ENCODE measurements around the gene TMEM184A.
"Not testable (repeated sequence)": the region's sequence is repeated elsewhere in the genome, so short reads cannot be mapped to it uniquely, and the experiment has no call there.

Gene TMEM184A

GRCh38 chr7:1526271-1526754 lies 29.7 kb downstream of the TMEM184A start:
- no peak for TF ChIP-seq CTCF (IDR thresholded peaks at IDR 0.05; ENCODE audit: unreplicated experiment in 3 of 3)
- Mint-ChIP-seq H3K27me3 (ENCODE audit: low read depth) (peaks cover 46% of the 10 kb centered on the region), H3K36me3 (ENCODE audit: low read depth) (no peaks in the 10 kb centered on the region), H3K9me3 (no peaks in the 10 kb centered on the region), H3K4me3 (peak overlapping the region in 1 of 3 experiments; percentile 42), H3K27ac (no peak overlapping the region), H3K4me1 (peaks cover 6% of the 10 kb centered on the region)

- no peak overlapping the region for H3K27ac Mint-ChIP-seq
These were observed 30.6 kb downstream of the TMEM184A start for GRCh38 chr7:1525409-1525808.

GRCh38 chr7:1523844-1524243 lies 32.2 kb downstream of the TMEM184A start:
- H3K4me1 Mint-ChIP-seq, result peaks cover 6% of the 10 kb centered on the region
- H3K27ac Mint-ChIP-seq, result no peak overlapping the region
- H3K4me3 Mint-ChIP-seq, result no peak overlapping the region
- H3K36me3 Mint-ChIP-seq (ENCODE audit: low read depth), result no peaks in the 10 kb centered on the region
- TF ChIP-seq CTCF (IDR thresholded peaks at IDR 0.05; ENCODE audit: unreplicated experiment in 3 of 3), result no peak
- H3K27me3 Mint-ChIP-seq (ENCODE audit: low read depth), result peaks cover 47% of the 10 kb centered on the region
- peaks cover 5% of the 10 kb centered on the region for H3K9me3 Mint-ChIP-seq

More at GRCh38 chr7:1525409-1525808, 30.6 kb downstream of the TMEM184A start:
- no peak for TF ChIP-seq CTCF (IDR thresholded peaks at IDR 0.05; ENCODE audit: unreplicated experiment in 3 of 3)
- Mint-ChIP-seq H3K9me3 (no peaks in the 10 kb centered on the region), H3K4me3 (no peak overlapping the region), H3K27me3 (ENCODE audit: low read depth) (peaks cover 47% of the 10 kb centered on the region), H3K4me1 (peaks cover 6% of the 10 kb centered on the region), H3K36me3 (ENCODE audit: low read depth) (no peaks in the 10 kb centered on the region)

- Mint-ChIP-seq H3K9me3 (peaks cover 5% of the 10 kb centered on the region), H3K4me3 (no peak overlapping the region)
These were observed 32.8 kb downstream of the TMEM184A start for GRCh38 chr7:1523208-1523607.

GRCh38 chr7:1521456-1521855 lies 34.5 kb downstream of the TMEM184A start:
- Mint-ChIP-seq H3K4me1 (peaks cover under 1% of the 10 kb centered on the region), H3K27me3 (ENCODE audit: low read depth) (peaks cover 35% of the 10 kb centered on the region), H3K9me3 (peaks cover 5% of the 10 kb centered on the region), H3K27ac (no peak overlapping the region), H3K4me3 (no peak overlapping the region), H3K36me3 (ENCODE audit: low read depth) (no peaks in the 10 kb centered on the region)
- TF ChIP-seq CTCF (IDR thresholded peaks at IDR 0.05; ENCODE audit: unreplicated experiment in 3 of 3), result no peak

More at GRCh38 chr7:1523208-1523607, 32.8 kb downstream of the TMEM184A start:
- Mint-ChIP-seq H3K27me3 (ENCODE audit: low read depth) (peaks cover 47% of the 10 kb centered on the region), H3K27ac (no peak overlapping the region), H3K36me3 (ENCODE audit: low read depth) (no peaks in the 10 kb centered on the region), H3K4me1 (peaks cover 6% of the 10 kb centered on the region)
- no peak for TF ChIP-seq CTCF (IDR thresholded peaks at IDR 0.05; ENCODE audit: unreplicated experiment in 3 of 3)

GRCh38 chr7:1520539-1521234 lies 35.3 kb downstream of the TMEM184A start:
- Mint-ChIP-seq H3K4me1 (no peaks in the 10 kb centered on the region), H3K9me3 (peaks cover 5% of the 10 kb centered on the region), H3K36me3 (ENCODE audit: low read depth) (no peaks in the 10 kb centered on the region), H3K27me3 (ENCODE audit: low read depth) (peaks cover 30% of the 10 kb centered on the region), H3K27ac (no peak overlapping the region), H3K4me3 (peak overlapping the region in 1 of 3 experiments; percentile 28)
- no peak for TF ChIP-seq CTCF (IDR thresholded peaks at IDR 0.05; ENCODE audit: unreplicated experiment in 3 of 3)

GRCh38 chr7:1519322-1519922 lies 36.6 kb downstream of the TMEM184A start:
- not testable (repeated sequence) for H3K36me3 Mint-ChIP-seq (ENCODE audit: low read depth); H3K27ac Mint-ChIP-seq; H3K4me1 Mint-ChIP-seq; H3K4me3 Mint-ChIP-seq; H3K9me3 Mint-ChIP-seq
- H3K27me3 Mint-ChIP-seq (ENCODE audit: low read depth), result peaks cover 17% of the 10 kb centered on the region
